Gastrocnemius medialis (tissue), 4 donors: ENCODE data around the gene PDF.

ENCODE experiments used
- POLR2A ChIP-seq, 2 donors: fragments of 450-650 bp; IDR thresholded peaks; one replicate each; pipeline ENCODE4 v1.6.1; 2017; ENCODE audit warnings: antibody characterized with exemption in 2 of 2, mild to moderate bottlenecking in 2 of 2, moderate library complexity in 2 of 2
- TF ChIP-seq, protein P1 (sequence below), 5 experiments: fragments of 450-650 bp in 3 of 5; fragments of 200-600 bp in 2 of 5; sonication (generic) in 2 of 5; IDR thresholded peaks in 4 of 5; conservative IDR thresholded peaks in 1 of 5; 1 replicate in 4 of 5; 2 replicates in 1 of 5; pipeline ENCODE4 v1.5.1; 2016 to 2019; ENCODE audit warnings: antibody characterized with exemption in 5 of 5, mild to moderate bottlenecking in 3 of 5, moderate library complexity in 3 of 5

DNA sequence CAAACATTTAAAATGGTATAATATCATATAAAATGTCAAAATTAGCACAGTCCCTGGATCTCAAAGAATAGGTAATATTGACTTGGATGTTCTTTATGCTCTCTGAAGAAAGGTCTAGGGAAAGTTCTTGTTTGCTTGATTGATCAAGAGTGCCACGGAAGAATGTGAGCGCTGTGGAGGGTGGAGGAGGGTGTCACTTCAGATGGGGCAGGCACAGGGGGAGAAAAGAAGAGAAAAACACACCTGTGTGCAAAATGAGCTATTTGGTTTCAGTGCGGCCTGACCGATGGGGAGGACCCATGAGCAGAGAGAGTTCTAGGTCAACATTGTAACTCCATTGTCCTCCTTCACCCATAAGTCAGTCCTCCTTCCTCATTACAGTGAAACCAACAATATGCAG lies 28.1 kb downstream of the PDF start:
- TF ChIP-seq POLR2A (IDR thresholded peaks at IDR 0.05): no peak
- TF ChIP-seq, protein P1, sequence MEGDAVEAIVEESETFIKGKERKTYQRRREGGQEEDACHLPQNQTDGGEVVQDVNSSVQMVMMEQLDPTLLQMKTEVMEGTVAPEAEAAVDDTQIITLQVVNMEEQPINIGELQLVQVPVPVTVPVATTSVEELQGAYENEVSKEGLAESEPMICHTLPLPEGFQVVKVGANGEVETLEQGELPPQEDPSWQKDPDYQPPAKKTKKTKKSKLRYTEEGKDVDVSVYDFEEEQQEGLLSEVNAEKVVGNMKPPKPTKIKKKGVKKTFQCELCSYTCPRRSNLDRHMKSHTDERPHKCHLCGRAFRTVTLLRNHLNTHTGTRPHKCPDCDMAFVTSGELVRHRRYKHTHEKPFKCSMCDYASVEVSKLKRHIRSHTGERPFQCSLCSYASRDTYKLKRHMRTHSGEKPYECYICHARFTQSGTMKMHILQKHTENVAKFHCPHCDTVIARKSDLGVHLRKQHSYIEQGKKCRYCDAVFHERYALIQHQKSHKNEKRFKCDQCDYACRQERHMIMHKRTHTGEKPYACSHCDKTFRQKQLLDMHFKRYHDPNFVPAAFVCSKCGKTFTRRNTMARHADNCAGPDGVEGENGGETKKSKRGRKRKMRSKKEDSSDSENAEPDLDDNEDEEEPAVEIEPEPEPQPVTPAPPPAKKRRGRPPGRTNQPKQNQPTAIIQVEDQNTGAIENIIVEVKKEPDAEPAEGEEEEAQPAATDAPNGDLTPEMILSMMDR (IDR thresholded peaks at IDR 0.05 in 4 of 5, conservative IDR thresholded peaks at IDR 0.05 in 1 of 5): no peak
